ENCODE results near the gene AKR1B15.
"Not testable (repeated sequence)": the region's sequence is repeated elsewhere in the genome, so short reads cannot be mapped to it uniquely, and the experiment has no call there.

The AKR1B15 gene

GRCh38 chr7:134533288-134533771 lies 15.6 kb upstream of the AKR1B15 start:
- no peak for DNase-seq

GRCh38 chr7:134534633-134535032 lies 14.3 kb upstream of the AKR1B15 start:
- DNase-seq: no peak

GRCh38 chr7:134535272-134535918 lies 13.5 kb upstream of the AKR1B15 start:
- DNase-seq: no peak

GRCh38 chr7:134535919-134536299 lies 13.0 kb upstream of the AKR1B15 start:
- DNase-seq: no peak

- DNase-seq: not testable (repeated sequence)
These were observed 12.4 kb upstream of the AKR1B15 start for GRCh38 chr7:134536558-134536957.

- DNase-seq: not testable (repeated sequence)
These were observed 11.6 kb upstream of the AKR1B15 start for GRCh38 chr7:134537273-134537781.

- DNase-seq: no peak
These were observed 9.4 kb upstream of the AKR1B15 start for GRCh38 chr7:134539380-134540004.

GRCh38 chr7:134541501-134542194 lies 7.3 kb upstream of the AKR1B15 start:
- not testable (repeated sequence) for DNase-seq

- DNase-seq: no peak
These were observed 6.6 kb upstream of the AKR1B15 start for GRCh38 chr7:134542195-134542771.

GRCh38 chr7:134545380-134545779 lies 3.5 kb upstream of the AKR1B15 start:
- no peak for DNase-seq

- DNase-seq: no peak
These were observed 3.0 kb upstream of the AKR1B15 start for GRCh38 chr7:134545918-134546317.

- DNase-seq: peak; percentile 85
These were observed 2.0 kb upstream of the AKR1B15 start for GRCh38 chr7:134546955-134547354.

GRCh38 chr7:134547397-134548054 lies 1.4 kb upstream of the AKR1B15 start:
- peak; percentile 66 for DNase-seq

- no peak for DNase-seq
These were observed 456 bp downstream of the AKR1B15 start for GRCh38 chr7:134549366-134549765.

- peak; percentile 63 for DNase-seq
These were observed 3.2 kb downstream of the AKR1B15 start for GRCh38 chr7:134552105-134552504.

- no peak for DNase-seq
These were observed 5.1 kb downstream of the AKR1B15 start for GRCh38 chr7:134553976-134554375.

GRCh38 chr7:134554417-134554966 lies 5.6 kb downstream of the AKR1B15 start:
- no peak for DNase-seq

GRCh38 chr7:134557391-134557790 lies 8.5 kb downstream of the AKR1B15 start:
- DNase-seq: no peak

- DNase-seq: no peak
These were observed 9.5 kb downstream of the AKR1B15 start for GRCh38 chr7:134558370-134558769.

- DNase-seq: not testable (repeated sequence)
These were observed 12.7 kb downstream of the AKR1B15 start for GRCh38 chr7:134561616-134562015.

GRCh38 chr7:134562136-134562535 lies 13.2 kb downstream of the AKR1B15 start:
- DNase-seq: no peak

GRCh38 chr7:134563398-134563749 lies 14.5 kb downstream of the AKR1B15 start:
- not testable (repeated sequence) for DNase-seq
